SK-N-SH (cell line): ENCODE results near the gene SLC35A2. TPM values are rescaled to one million over a fixed set of nuclear protein-coding genes. Genes with fewer than 3 reads are reported as not detected.

ENCODE experiments used
- CTCF ChIA-PET: fragments of 300-600, 350-600 bp; formaldehyde crosslinking; extraction: SDS; loops from one replicate; lab custom pipeline; 2021; lab: Yijun Ruan, JAX
- POLR2A ChIA-PET: fragments of 350-600 bp; sonication (Branson Sonifier 250); formaldehyde crosslinking; extraction: SDS; loops from one replicate; lab custom pipeline; 2020; ENCODE audit warnings: antibody characterized with exemption, inconsistent platforms; lab: Yijun Ruan, JAX
- DNase-seq: peaks from one replicate; pipeline ENCODE4 v3.0.0; 2012
- H2AFZ ChIP-seq: fragments of 200-600 bp; sonication (generic); 2 replicates; pipeline ENCODE4 v1.8.1; 2016; ENCODE audit warnings: antibody characterized with exemption, mild to moderate bottlenecking, low read depth
- H3F3A ChIP-seq: fragments of 200-600 bp; sonication (generic); replicated peaks from 2 replicates; pipeline ENCODE3; 2016; ENCODE audit warnings: antibody characterized with exemption, mild to moderate bottlenecking; ENCODE audit not compliant: insufficient read depth
- H3K27ac ChIP-seq, 2 experiments: fragments of 200-500 bp in 1 of 2; fragments of 200-600 bp in 1 of 2; sonication (Bioruptor generic) in 1 of 2; sonication (generic), shearing (Covaris generic) in 1 of 2; 2 replicates each; pipeline versions ENCODE4 v1.5.1 to v1.6.1; 2014 to 2016; ENCODE audit warnings: low read depth in 2 of 2, inconsistent platforms in 1 of 2, low read length in 1 of 2, mild to moderate bottlenecking in 1 of 2, mixed read lengths in 1 of 2
- H3K27me3 ChIP-seq: fragments of 200-600 bp; sonication (generic), shearing (Covaris generic); 2 replicates; pipeline ENCODE4 v1.6.1; 2016; ENCODE audit warnings: mixed run types; ENCODE audit not compliant: insufficient read depth
- H3K36me3 ChIP-seq, 2 experiments: fragments of 200-500 bp in 1 of 2; fragments of 200-600 bp in 1 of 2; sonication (Bioruptor generic) in 1 of 2; sonication (generic) in 1 of 2; replicated peaks in 1 of 2; 2 replicates each; pipeline versions ENCODE3 to v1.5.1; 2014 to 2016; ENCODE audit warnings: low read length in 1 of 2, mild to moderate bottlenecking in 1 of 2; ENCODE audit not compliant: insufficient read depth in 2 of 2, control insufficient read depth in 1 of 2
- H3K4me1 ChIP-seq, 2 experiments: fragments of 200-500 bp in 1 of 2; fragments of 200-600 bp in 1 of 2; sonication (Bioruptor generic) in 1 of 2; sonication (generic), shearing (Covaris generic) in 1 of 2; 2 replicates each; pipeline versions ENCODE4 v1.5.1 to v1.6.1; 2014 to 2016; ENCODE audit warnings: low read depth in 1 of 2, low read length in 1 of 2, mixed run types in 1 of 2; ENCODE audit not compliant: insufficient read depth in 2 of 2, control insufficient read depth in 1 of 2
- H3K4me2 ChIP-seq: fragments of 200-600 bp; sonication (generic), shearing (Covaris generic); 2 replicates; pipeline ENCODE4 v1.6.1; 2017; ENCODE audit warnings: mixed run types
- H3K4me3 ChIP-seq, 2 experiments: fragments of 200-500 bp in 1 of 2; fragments of 200-600 bp in 1 of 2; sonication (Bioruptor generic) in 1 of 2; sonication (generic), shearing (Covaris generic) in 1 of 2; 2 replicates each; pipeline versions ENCODE4 v1.5.1 to v1.8.1; 2014 to 2016; ENCODE audit warnings: low read depth in 2 of 2, inconsistent platforms in 1 of 2, low read length in 1 of 2, mild to moderate bottlenecking in 1 of 2, mixed read lengths in 1 of 2, moderate library complexity in 1 of 2
- H3K79me2 ChIP-seq: fragments of 200-600 bp; sonication (generic); 2 replicates; pipeline ENCODE4 v1.8.1; 2017; ENCODE audit warnings: mild to moderate bottlenecking; ENCODE audit not compliant: insufficient read depth
- H3K9ac ChIP-seq: fragments of 200-600 bp; sonication (generic); 2 replicates; pipeline ENCODE4 v1.6.1; 2017; ENCODE audit warnings: mixed run types
- H3K9me2 ChIP-seq: fragments of 200-600 bp; sonication (generic); 2 replicates; pipeline ENCODE4 v1.6.1; 2017; ENCODE audit warnings: mixed run types
- H3K9me3 ChIP-seq: fragments of 200-600 bp; sonication (generic); 2 replicates; pipeline ENCODE4 v1.6.1; 2017; ENCODE audit warnings: mixed run types, mild to moderate bottlenecking, moderate library complexity
- H4K20me1 ChIP-seq: fragments of 200-600 bp; sonication (generic); 2 replicates; pipeline ENCODE4 v1.6.1; 2017; ENCODE audit warnings: mild to moderate bottlenecking, mixed run types; ENCODE audit not compliant: insufficient read depth
- CHD2 ChIP-seq: fragments of 150-350 bp; IDR thresholded peaks from 2 replicates; pipeline ENCODE4 v1.6.1; 2018; ENCODE audit warnings: low read length; ENCODE audit not compliant: partially characterized antibody
- EP300 ChIP-seq, 2 experiments: IDR thresholded peaks; 2 replicates each; pipeline versions ENCODE4 v1.4.0 to v1.6.1; 2012; ENCODE audit warnings: borderline replicate concordance in 1 of 2, low read depth in 1 of 2, low read length in 1 of 2
- FOSL2 ChIP-seq: IDR thresholded peaks from 2 replicates; pipeline ENCODE4 v1.4.0; 2012; ENCODE audit warnings: low read depth, mild to moderate bottlenecking, moderate library complexity, borderline replicate concordance
- FOXM1 ChIP-seq: IDR thresholded peaks from 2 replicates; pipeline ENCODE4 v1.4.0; 2012; ENCODE audit warnings: low read depth, mild to moderate bottlenecking
- GATA2 ChIP-seq: sonication (generic); formaldehyde crosslinking; IDR thresholded peaks from 2 replicates; pipeline ENCODE4 v1.5.0; 2020; ENCODE audit warnings: mild to moderate bottlenecking, missing genetic modification reagents
- JUND ChIP-seq: IDR thresholded peaks from 2 replicates; pipeline ENCODE4 v1.4.0; 2012
- MAX ChIP-seq: IDR thresholded peaks from 2 replicates; pipeline ENCODE4 v1.4.0; 2012; ENCODE audit warnings: low read depth
- MEF2A ChIP-seq: IDR thresholded peaks from 2 replicates; pipeline ENCODE4 v1.4.0; 2012; ENCODE audit warnings: low read depth, borderline replicate concordance
- RAD21 ChIP-seq: IDR thresholded peaks from 2 replicates; pipeline ENCODE4 v1.6.1; 2012; ENCODE audit warnings: mild to moderate bottlenecking, low read length
- RFX5 ChIP-seq: IDR thresholded peaks from 2 replicates; pipeline ENCODE4 v1.6.1; 2012; ENCODE audit warnings: mild to moderate bottlenecking, improper control_type of control experiment, low read length
- RXRA ChIP-seq: IDR thresholded peaks from 2 replicates; pipeline ENCODE4 v1.4.0; 2012; ENCODE audit warnings: low read depth, mild to moderate bottlenecking, borderline replicate concordance
- TAF1 ChIP-seq: IDR thresholded peaks from 2 replicates; pipeline ENCODE4 v1.6.1; 2012; ENCODE audit warnings: low read depth, mild to moderate bottlenecking, low read length, moderate library complexity, borderline replicate concordance
- USF2 ChIP-seq: fragments of 150-350 bp; IDR thresholded peaks from 2 replicates; pipeline ENCODE4 v1.6.1; 2017; ENCODE audit warnings: antibody characterized with exemption, low read length, low read depth, borderline replicate concordance
- YY1 ChIP-seq: IDR thresholded peaks from 2 replicates; pipeline ENCODE4 v1.4.0; 2012; ENCODE audit warnings: low read depth, mild to moderate bottlenecking
- WGBS: methylation state at CpG from one replicate; pipeline ENCODE4 v1.1.6; 2017; ENCODE audit warnings: low lambda C conversion rate; 5-methylcytosine and 5-hydroxymethylcytosine counted together
- polyA plus RNA-seq, 3 experiments: library from polyadenylated mRNA; depleted of rRNA; stranded (reverse); fragments of >200 nt; gene quantifications; 2 replicates each; pipeline ENCODE4 v1.2.3, GENCODE V29; 2012

Gene SLC35A2
- polyA plus RNA-seq, 1 of the 3 experiments (the other 2 are of a cell fraction), result 71.3 TPM

GRCh38 chrX:48939524-48940228 lies 28.2 kb upstream of the SLC35A2 start:
- WGBS, result 100% methylated on average over 3 of the region's 3 CpGs
- H2AFZ ChIP-seq, result no peak overlapping the region
- peaks cover 59% of the 10 kb centered on the region for H3K79me2 ChIP-seq
- H3K4me1 ChIP-seq, result no peaks in the 10 kb centered on the region; a peak in 1 of 4 replicates
- H3K4me3 ChIP-seq, result no peak overlapping the region
- H3K9me3 ChIP-seq, result no peaks in the 10 kb centered on the region
- no peaks in the 10 kb centered on the region for H3F3A ChIP-seq
- H3K9ac ChIP-seq, result no peak overlapping the region
- no peak overlapping the region for H3K4me2 ChIP-seq
- ChIA-PET CTCF (interaction anchor here (3.5 kb wide), 1 partner anchor 12 kb away, joined by 10 read pairs; no protein-coding TSS in a partner anchor), POLR2A (no interaction called here)
- peaks cover 85% of the 10 kb centered on the region for H4K20me1 ChIP-seq
- no peak for DNase-seq
- H3K27ac ChIP-seq, result no peak overlapping the region
- H3K9me2 ChIP-seq, result no peaks in the 10 kb centered on the region
- TF ChIP-seq GATA2 (CRISPR knock-in tag) (no peak), MAX (no peak), FOSL2 (no peak), MEF2A (no peak), USF2 (no peak), RFX5 (no peak), RXRA (no peak)
- H3K36me3 ChIP-seq, result peaks cover 9 to 45% of the 10 kb centered on the region in 2 experiments
- no peaks in the 10 kb centered on the region for H3K27me3 ChIP-seq

GRCh38 chrX:48938721-48939425 lies 27.4 kb upstream of the SLC35A2 start:
- Histone ChIP-seq H3K4me3 (no peak overlapping the region), H3K9me3 (no peaks in the 10 kb centered on the region), H3K9ac (no peak overlapping the region), H4K20me1 (peaks cover 77% of the 10 kb centered on the region), H3K27me3 (no peaks in the 10 kb centered on the region), H3F3A (no peaks in the 10 kb centered on the region), H3K79me2 (peaks cover 51% of the 10 kb centered on the region; the same call in 1 of the 2 replicates), H3K27ac (no peak overlapping the region), H3K36me3 (peaks cover 16 to 48% of the 10 kb centered on the region in 2 experiments), H3K9me2 (no peaks in the 10 kb centered on the region), H3K4me1 (no peaks in the 10 kb centered on the region; a peak in 1 of 4 replicates), H2AFZ (no peak overlapping the region), H3K4me2 (no peak overlapping the region)
- CTCF ChIA-PET, result interaction anchor here (2.2 to 3.5 kb wide), 2 partner anchors 7 to 11 kb away, joined by 8 to 10 read pairs; no protein-coding TSS in a partner anchor
- POLR2A ChIA-PET, result no interaction called here
- no CpG with 5 or more reads among the region's 1 CpG for WGBS
- TF ChIP-seq EP300 (IDR thresholded peaks at IDR 0.05; ENCODE audit: borderline replicate concordance in 1 of 2, low read depth in 1 of 2, low read length in 1 of 2) (no peak), FOXM1 (no peak), CHD2 (no peak), RAD21 (no peak), JUND (no peak), TAF1 (no peak), YY1 (no peak)
- no peak for DNase-seq
